NCI-H1048 (cell line): Measurements from ENCODE around the gene IL3RA.

Source experiments
- DNase-seq: peaks from one replicate; lab custom pipeline; 2025; lab: John Stamatoyannopoulos, UW

IL3RA gene

DNA sequence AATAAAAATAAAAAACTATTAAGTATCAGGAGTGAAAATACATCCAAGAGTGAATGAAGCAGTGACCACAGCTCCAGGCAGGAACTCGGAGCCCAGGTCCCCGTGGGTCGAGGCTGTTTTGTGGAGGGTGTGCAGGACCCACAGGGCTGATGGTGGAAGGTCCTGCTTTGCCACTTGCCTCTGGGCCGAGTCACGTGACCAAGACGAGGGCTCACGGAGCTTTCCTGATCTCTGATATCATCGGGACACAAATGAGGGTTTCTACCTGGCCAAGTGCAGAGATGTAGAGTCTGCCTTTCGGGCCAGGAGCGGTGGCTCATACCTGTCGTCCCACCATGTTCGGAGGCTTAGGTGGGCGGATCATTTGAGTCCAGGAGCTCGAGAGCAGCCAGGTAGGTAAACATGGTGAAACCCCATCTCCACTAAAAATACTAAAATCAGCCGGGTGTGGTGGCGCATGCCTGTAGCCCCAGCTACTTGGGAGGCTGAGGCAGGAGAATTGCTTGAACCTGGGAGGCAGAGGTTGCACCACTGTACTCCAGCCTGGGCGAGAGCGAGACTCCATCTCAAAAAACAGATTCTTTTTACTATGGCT lies 48.2 kb downstream of the IL3RA start:
- no peak for DNase-seq

GRCh38 chrX:1385253-1386223 lies 49.0 kb downstream of the IL3RA start:
- no peak for DNase-seq

DNA sequence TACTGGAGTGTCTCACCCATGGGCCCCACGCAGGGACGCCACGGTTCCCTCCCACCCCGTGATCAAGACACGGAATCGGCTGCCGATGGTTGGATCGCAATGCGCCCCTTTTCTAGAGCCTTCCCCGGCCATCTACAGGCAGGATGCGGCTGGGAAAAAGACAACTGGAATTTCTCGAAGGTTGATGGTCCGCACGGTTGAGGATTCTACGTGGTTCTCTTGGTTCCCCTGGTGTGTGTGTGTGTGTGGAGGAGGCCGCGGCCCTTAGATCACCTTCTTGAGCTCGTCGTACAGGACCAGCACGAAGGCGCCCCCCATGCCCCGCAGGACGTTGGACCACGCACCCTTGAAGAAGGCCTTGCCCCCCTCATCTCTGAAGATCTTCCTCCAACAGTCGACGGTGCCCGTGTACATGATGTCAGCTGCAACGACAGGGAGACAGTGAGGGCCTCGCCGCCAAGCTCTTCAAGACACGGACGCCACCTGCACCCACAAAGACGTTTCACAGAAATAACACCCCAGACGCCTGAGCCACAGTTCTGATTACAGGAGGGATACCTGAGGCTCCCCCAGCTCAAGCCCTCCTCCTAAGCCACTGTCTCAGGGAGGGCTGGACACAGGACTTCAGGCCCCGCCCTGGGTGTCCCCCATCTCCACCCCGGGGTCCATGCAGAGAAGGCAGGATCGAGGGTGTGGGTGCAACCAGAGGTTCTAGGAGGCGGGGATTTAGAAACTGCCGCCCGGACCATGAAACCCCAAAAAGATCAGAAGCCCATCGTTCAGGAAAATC lies 49.9 kb downstream of the IL3RA start:
- DNase-seq, result no peak

GRCh38 chrX:1387141-1387776 lies 50.7 kb downstream of the IL3RA start:
- no peak for DNase-seq

GRCh38 chrX:1388651-1389050 lies 52.1 kb downstream of the IL3RA start:
- no peak for DNase-seq

DNA sequence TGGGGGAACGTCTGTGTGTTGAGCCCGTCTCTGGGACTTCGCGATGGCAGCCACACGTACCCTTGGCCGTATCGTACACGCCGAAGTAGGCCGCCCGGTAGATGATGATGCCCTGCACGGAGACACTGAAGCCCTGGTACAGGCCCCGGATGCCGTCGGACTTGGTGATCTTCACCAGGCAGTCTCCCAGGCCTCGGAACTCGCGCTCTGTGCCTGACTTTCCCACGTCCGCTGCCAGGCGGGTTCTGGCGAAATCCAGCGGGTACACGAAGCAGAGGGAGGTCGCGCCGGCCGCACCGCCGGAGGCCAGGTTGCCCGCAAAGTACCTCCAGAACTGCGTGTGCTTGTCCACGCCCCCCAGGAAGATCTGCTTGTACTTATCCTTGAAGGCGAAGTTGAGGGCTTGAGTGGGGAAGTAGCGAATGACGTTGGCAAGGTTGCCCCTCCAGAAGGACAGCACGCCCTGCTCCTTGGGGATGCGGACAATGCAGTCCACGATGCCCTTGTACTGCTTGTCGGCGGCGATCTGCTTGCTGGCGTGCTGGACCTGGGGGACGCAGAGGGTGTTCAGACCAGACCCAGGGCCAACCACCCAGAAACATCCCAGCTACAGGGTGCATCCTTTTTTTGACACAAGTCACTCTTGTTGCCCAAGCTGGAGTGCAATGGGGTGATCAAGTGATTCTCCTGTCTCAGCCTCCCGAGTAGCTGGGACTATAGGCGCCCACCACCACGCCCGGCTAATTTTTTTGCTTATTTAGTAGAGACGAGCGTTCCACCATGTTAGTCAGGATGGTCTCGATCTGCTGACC lies 52.8 kb downstream of the IL3RA start:
- DNase-seq, result no peak

- DNase-seq, result no peak
Measured at GRCh38 chrX:1389993-1390285, 53.4 kb downstream of the IL3RA start.

- no peak for DNase-seq
Measured at GRCh38 chrX:1390621-1391369, 54.2 kb downstream of the IL3RA start.

- no peak for DNase-seq
Measured at GRCh38 chrX:1391370-1391706, 54.8 kb downstream of the IL3RA start.

DNA sequence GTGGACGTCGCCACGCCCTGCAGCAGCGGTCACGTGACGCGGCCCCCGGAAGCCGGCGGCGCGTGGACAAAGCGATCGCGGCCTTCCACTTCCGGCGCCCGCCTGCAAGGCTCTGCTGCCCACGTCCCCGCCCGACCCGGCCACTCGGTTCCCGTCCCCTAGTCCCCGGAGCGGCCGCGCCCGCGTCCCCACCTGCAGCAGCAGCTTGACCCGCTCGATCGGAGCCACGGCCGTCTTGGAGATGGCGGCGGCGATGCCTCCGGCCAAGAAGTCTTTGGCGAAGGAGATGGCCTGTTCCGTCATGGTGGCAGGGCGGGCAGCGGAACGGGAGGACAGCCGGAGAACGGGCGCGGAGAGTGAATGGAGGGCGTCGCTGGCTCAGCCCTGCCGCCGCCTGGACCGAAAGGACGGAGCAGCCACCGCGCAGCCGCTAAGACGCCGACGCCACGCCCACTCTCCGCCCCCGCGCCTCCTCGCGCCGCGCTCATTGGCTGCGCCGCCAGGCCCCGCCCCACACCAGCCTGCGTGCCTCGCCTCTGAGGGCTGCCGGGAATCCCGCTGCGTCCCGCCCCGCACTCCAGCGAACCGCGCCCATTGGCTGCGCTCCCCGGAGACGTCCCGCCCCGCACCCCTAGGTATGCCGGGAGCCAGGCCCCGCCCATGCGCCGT lies 55.3 kb downstream of the IL3RA start, which contains the start of gene SLC25A6:
Gene SLC25A6, minus strand, starts transcription at position 407 of the 669 bp plus-strand sequence. Its CDS starts 104 bp downstream, at position 303.
- DNase-seq, result no peak

GRCh38 chrX:1392376-1393068 lies 55.9 kb downstream of the IL3RA start:
- DNase-seq, result no peak

- no peak for DNase-seq
Measured at GRCh38 chrX:1393871-1394615, 57.5 kb downstream of the IL3RA start.

- no peak for DNase-seq
Measured at GRCh38 chrX:1394731-1395501, 58.3 kb downstream of the IL3RA start.

- no peak for DNase-seq
Measured at GRCh38 chrX:1395646-1396216, 59.1 kb downstream of the IL3RA start.

DNA sequence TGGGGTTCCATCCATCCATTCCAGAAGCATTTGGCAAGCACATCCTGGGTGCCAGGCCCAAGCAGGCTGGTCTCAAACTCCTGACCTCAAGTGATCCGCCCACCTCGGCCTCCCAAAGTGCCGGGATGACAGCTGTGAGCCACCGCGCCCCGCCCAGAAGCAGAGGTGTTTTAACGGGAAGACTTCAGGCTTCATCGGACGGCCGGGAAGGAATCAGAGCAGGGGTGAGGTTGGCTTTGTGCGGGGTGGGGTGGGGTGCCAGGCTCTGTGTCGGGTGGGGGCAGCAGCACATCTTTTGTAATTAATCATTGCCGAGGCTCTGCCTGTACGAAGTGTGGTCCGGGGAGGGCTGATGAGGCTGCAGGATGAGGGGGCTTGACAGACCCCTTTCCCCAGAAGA lies 60.4 kb downstream of the IL3RA start:
- DNase-seq, result no peak

- DNase-seq, result no peak
Measured at GRCh38 chrX:1397441-1398270, 61.1 kb downstream of the IL3RA start.
